Measurements from ENCODE around the gene APOA5.
A peak's percentile ranks its signal among the peaks of the same experiment; 100 is the strongest.

APOA5 gene

GRCh38 chr11:116833816-116834534 is 42.3 kb upstream of the APOA5 start:
- H3K9me3 ChIP-seq (ENCODE audit: low read length) = no peaks in the 10 kb centered on the region
- H3K4me2 ChIP-seq (ENCODE audit: low read length) = no peak overlapping the region
- H2AFZ ChIP-seq (ENCODE audit: low read length) = no peak overlapping the region
- no peak overlapping the region for H3K4me3 ChIP-seq (ENCODE audit: low read depth, low read length, poor library complexity, severe bottlenecking)
- no peaks in the 10 kb centered on the region for H3K9me2 ChIP-seq (ENCODE audit: low read depth, low read length)
- no peak overlapping the region for H3K27ac ChIP-seq (ENCODE audit: low read depth, low read length, poor library complexity, severe bottlenecking)
- no peaks in the 10 kb centered on the region for H3K79me2 ChIP-seq (ENCODE audit: insufficient read depth, low read length)
- H3F3A ChIP-seq (ENCODE audit: insufficient read depth, low read length) = no peaks in the 10 kb centered on the region
- H4K20me1 ChIP-seq (ENCODE audit: insufficient read depth, low read length) = no peaks in the 10 kb centered on the region
- no peak overlapping the region for H3K9ac ChIP-seq (ENCODE audit: low read length)
- TF ChIP-seq EZH2 (IDR thresholded peaks at IDR 0.05; ENCODE audit: borderline replicate concordance, low read length) (no peak), CTCF (IDR thresholded peaks at IDR 0.05; ENCODE audit: low read length) (no peak)
- H3K4me1 ChIP-seq (ENCODE audit: insufficient read depth, low read length, severe bottlenecking) = peaks cover 8% of the 10 kb centered on the region
- no peaks in the 10 kb centered on the region for H3K27me3 ChIP-seq (ENCODE audit: insufficient read depth, low read length)
- no peaks in the 10 kb centered on the region for H3K36me3 ChIP-seq (ENCODE audit: insufficient read depth, low read length)

- Histone ChIP-seq H3K4me1 (ENCODE audit: insufficient read depth, low read length, severe bottlenecking) (peaks cover 8% of the 10 kb centered on the region), H3F3A (ENCODE audit: insufficient read depth, low read length) (no peaks in the 10 kb centered on the region), H3K4me2 (ENCODE audit: low read length) (no peak overlapping the region), H3K9ac (ENCODE audit: low read length) (no peak overlapping the region), H3K4me3 (ENCODE audit: low read depth, low read length, poor library complexity, severe bottlenecking) (no peak overlapping the region), H4K20me1 (ENCODE audit: insufficient read depth, low read length) (no peaks in the 10 kb centered on the region), H3K9me3 (ENCODE audit: low read length) (no peaks in the 10 kb centered on the region), H2AFZ (ENCODE audit: low read length) (no peak overlapping the region), H3K27ac (ENCODE audit: low read depth, low read length, poor library complexity, severe bottlenecking) (no peak overlapping the region), H3K79me2 (ENCODE audit: insufficient read depth, low read length) (no peaks in the 10 kb centered on the region), H3K9me2 (ENCODE audit: low read depth, low read length) (no peaks in the 10 kb centered on the region), H3K27me3 (ENCODE audit: insufficient read depth, low read length) (no peaks in the 10 kb centered on the region), H3K36me3 (ENCODE audit: insufficient read depth, low read length) (no peaks in the 10 kb centered on the region)
- TF ChIP-seq EZH2 (IDR thresholded peaks at IDR 0.05; ENCODE audit: borderline replicate concordance, low read length) (no peak), CTCF (IDR thresholded peaks at IDR 0.05; ENCODE audit: low read length) (no peak)
Observed at GRCh38 chr11:116833491-116833815, 41.8 kb upstream of the APOA5 start.

GRCh38 chr11:116832350-116833290 is 40.9 kb upstream of the APOA5 start:
- TF ChIP-seq EZH2 (IDR thresholded peaks at IDR 0.05; ENCODE audit: borderline replicate concordance, low read length) (no peak), CTCF (IDR thresholded peaks at IDR 0.05; ENCODE audit: low read length) (peak; percentile 31; the same call in 1 of the 2 replicates)
- no peak overlapping the region for H3K4me3 ChIP-seq (ENCODE audit: low read depth, low read length, poor library complexity, severe bottlenecking)
- no peak overlapping the region for H3K27ac ChIP-seq (ENCODE audit: low read depth, low read length, poor library complexity, severe bottlenecking)
- peaks cover 8% of the 10 kb centered on the region for H3K4me1 ChIP-seq (ENCODE audit: insufficient read depth, low read length, severe bottlenecking)
- no peaks in the 10 kb centered on the region for H3K9me3 ChIP-seq (ENCODE audit: low read length)
- H4K20me1 ChIP-seq (ENCODE audit: insufficient read depth, low read length) = no peaks in the 10 kb centered on the region
- no peaks in the 10 kb centered on the region for H3F3A ChIP-seq (ENCODE audit: insufficient read depth, low read length)
- no peaks in the 10 kb centered on the region for H3K27me3 ChIP-seq (ENCODE audit: insufficient read depth, low read length)
- no peaks in the 10 kb centered on the region for H3K9me2 ChIP-seq (ENCODE audit: low read depth, low read length)
- H3K9ac ChIP-seq (ENCODE audit: low read length) = no peak overlapping the region
- H2AFZ ChIP-seq (ENCODE audit: low read length) = no peak overlapping the region
- no peaks in the 10 kb centered on the region for H3K36me3 ChIP-seq (ENCODE audit: insufficient read depth, low read length)
- no peaks in the 10 kb centered on the region for H3K79me2 ChIP-seq (ENCODE audit: insufficient read depth, low read length)
- H3K4me2 ChIP-seq (ENCODE audit: low read length) = no peak overlapping the region
